CD4-positive, CD25-positive, alpha-beta regulatory T cell (primary cell): ENCODE measurements around the gene PPFIBP2. TPM values are rescaled to one million over a fixed set of nuclear protein-coding genes. Genes with fewer than 3 reads are reported as not detected.

ENCODE experiments used
- ATAC-seq, 2 donors: fragments of 150-1000 bp; cut with Tn5 transposase; one replicate each; pipeline ENCODE4 v1.10.0; 2021; ENCODE audit warnings: low read depth in 2 of 2, moderate number of reproducible peaks in 2 of 2, moderate library complexity in 1 of 2
- DNase-seq, 3 donors: peaks; one replicate each; pipeline versions ENCODE4 v3.0.0 to v3.0.0-alpha.2; 2012 to 2022; ENCODE audit warnings: mixed read lengths in 1 of 3
- H3K27ac ChIP-seq: one replicate; pipeline ENCODE4 v1.7.0; 2013; ENCODE audit warnings: mild to moderate bottlenecking, low read length; ENCODE audit not compliant: insufficient read depth, poor library complexity, severe bottlenecking
- H3K27me3 ChIP-seq: one replicate; pipeline ENCODE4 v1.7.0; 2013; ENCODE audit warnings: low read length; ENCODE audit not compliant: control insufficient read depth, insufficient read depth
- H3K36me3 ChIP-seq: one replicate; pipeline ENCODE4 v1.7.0; 2013; ENCODE audit warnings: mild to moderate bottlenecking, low read length, moderate library complexity; ENCODE audit not compliant: control insufficient read depth, insufficient read depth
- H3K4me1 ChIP-seq: 2 replicates; pipeline ENCODE4 v1.7.0; 2013; ENCODE audit warnings: mild to moderate bottlenecking, low read length; ENCODE audit not compliant: insufficient read depth, control insufficient read depth, poor library complexity, severe bottlenecking
- H3K4me3 ChIP-seq: one replicate; pipeline ENCODE4 v1.7.0; 2013; ENCODE audit warnings: low read depth, mild to moderate bottlenecking, low read length, moderate library complexity
- H3K9me3 ChIP-seq, 2 experiments: 1 replicate in 1 of 2; 2 replicates in 1 of 2; pipeline ENCODE4 v1.7.0; 2013; ENCODE audit warnings: low read length in 2 of 2, mild to moderate bottlenecking in 1 of 2, moderate library complexity in 1 of 2; ENCODE audit not compliant: control insufficient read depth in 2 of 2
- H3K27ac Mint-ChIP-seq, 3 donors: one replicate each; pipeline ENCODE4 v1.8.0; 2020 to 2022; ENCODE audit warnings: mild to moderate bottlenecking in 3 of 3, mixed read lengths in 3 of 3, moderate library complexity in 2 of 3
- H3K27me3 Mint-ChIP-seq: one replicate; pipeline ENCODE4 v1.8.0; 2022; ENCODE audit warnings: mild to moderate bottlenecking, mixed read lengths
- H3K36me3 Mint-ChIP-seq: one replicate; pipeline ENCODE4 v1.8.0; 2020; ENCODE audit warnings: mixed read lengths
- H3K4me1 Mint-ChIP-seq, 4 donors: one replicate each; pipeline ENCODE4 v1.8.0; 2020 to 2022; ENCODE audit warnings: mixed read lengths in 4 of 4, mild to moderate bottlenecking in 1 of 4
- H3K4me3 Mint-ChIP-seq, 4 donors: one replicate each; pipeline ENCODE4 v1.8.0; 2020 to 2022; ENCODE audit warnings: mild to moderate bottlenecking in 4 of 4, mixed read lengths in 4 of 4, moderate library complexity in 3 of 4
- H3K9me3 Mint-ChIP-seq, 7 donors: one replicate each; pipeline ENCODE4 v1.8.0; 2020 to 2022; ENCODE audit warnings: mixed read lengths in 7 of 7, mild to moderate bottlenecking in 3 of 7, moderate library complexity in 2 of 7
- polyA plus RNA-seq, 4 donors: library from polyadenylated mRNA; unstranded; fragments of 300-500 nt; fragmentation: Illumina TruSeq; gene quantifications; one replicate each; pipeline ENCODE4 v1.2.3, GENCODE V29; 2021
- total RNA-seq: library from RNA; stranded (reverse); gene quantifications from one replicate; pipeline ENCODE4 v1.2.3, GENCODE V29; 2022

PPFIBP2 gene
- total and polyA plus RNA-seq, 5 donors from 2014 or later = 0.47 to 10.6 (median 4.2) TPM

GRCh38 chr11:7636350-7636749 is 122.6 kb downstream of the PPFIBP2 start:
- H3K27me3 ChIP-seq = no peaks in the 10 kb centered on the region
- ATAC-seq (no peak), DNase-seq (no peak)
- Mint-ChIP-seq H3K27ac (no peak overlapping the region), H3K4me3 (no peak overlapping the region), H3K4me1 (no peaks in the 10 kb centered on the region), H3K27me3 (no peaks in the 10 kb centered on the region), H3K9me3 (no peaks in the 10 kb centered on the region), H3K36me3 (peaks cover 47% of the 10 kb centered on the region)
- H3K4me1 ChIP-seq = no peaks in the 10 kb centered on the region
- H3K9me3 ChIP-seq = no peaks in the 10 kb centered on the region
- peaks cover 2% of the 10 kb centered on the region for H3K36me3 ChIP-seq
- H3K4me3 ChIP-seq = no peak overlapping the region
- no peak overlapping the region for H3K27ac ChIP-seq

- DNase-seq = no peak
- H3K4me3 ChIP-seq = no peak overlapping the region
- H3K27me3 ChIP-seq = no peaks in the 10 kb centered on the region
- Mint-ChIP-seq H3K27ac (no peak overlapping the region), H3K4me1 (no peaks in the 10 kb centered on the region), H3K9me3 (no peaks in the 10 kb centered on the region), H3K36me3 (peaks cover 42% of the 10 kb centered on the region), H3K4me3 (no peak overlapping the region), H3K27me3 (no peaks in the 10 kb centered on the region)
- ATAC-seq = no peak
- peaks cover 2% of the 10 kb centered on the region for H3K36me3 ChIP-seq
- no peak overlapping the region for H3K27ac ChIP-seq
- H3K9me3 ChIP-seq = no peaks in the 10 kb centered on the region
- no peaks in the 10 kb centered on the region for H3K4me1 ChIP-seq
Measured at GRCh38 chr11:7637447-7638157, 123.8 kb downstream of the PPFIBP2 start.

- no peak for ATAC-seq
- Histone ChIP-seq H3K36me3 (no peaks in the 10 kb centered on the region), H3K27me3 (no peaks in the 10 kb centered on the region), H3K27ac (no peak overlapping the region), H3K4me1 (no peaks in the 10 kb centered on the region), H3K4me3 (no peak overlapping the region), H3K9me3 (no peaks in the 10 kb centered on the region)
- peaks cover 42% of the 10 kb centered on the region for H3K36me3 Mint-ChIP-seq
- DNase-seq = no peak
- no peak overlapping the region for H3K4me3 Mint-ChIP-seq
- H3K27me3 Mint-ChIP-seq = no peaks in the 10 kb centered on the region
- H3K9me3 Mint-ChIP-seq = no peaks in the 10 kb centered on the region
- no peak overlapping the region for H3K27ac Mint-ChIP-seq
- H3K4me1 Mint-ChIP-seq = no peaks in the 10 kb centered on the region
Measured at GRCh38 chr11:7638710-7639642, 125.2 kb downstream of the PPFIBP2 start.

- H3K27me3 Mint-ChIP-seq = no peaks in the 10 kb centered on the region
- no peaks in the 10 kb centered on the region for H3K36me3 ChIP-seq
- peaks cover 38% of the 10 kb centered on the region for H3K36me3 Mint-ChIP-seq
- no peak overlapping the region for H3K4me3 Mint-ChIP-seq
- H3K27ac Mint-ChIP-seq = no peak overlapping the region
- ATAC-seq (no peak), DNase-seq (no peak)
- H3K9me3 ChIP-seq = no peaks in the 10 kb centered on the region
- H3K27me3 ChIP-seq = no peaks in the 10 kb centered on the region
- H3K4me3 ChIP-seq = no peak overlapping the region
- H3K4me1 ChIP-seq = no peaks in the 10 kb centered on the region
- no peaks in the 10 kb centered on the region for H3K4me1 Mint-ChIP-seq
- H3K27ac ChIP-seq = no peak overlapping the region
- H3K9me3 Mint-ChIP-seq = no peaks in the 10 kb centered on the region
Measured at GRCh38 chr11:7639643-7640025, 125.8 kb downstream of the PPFIBP2 start.

- H3K4me1 ChIP-seq = no peaks in the 10 kb centered on the region
- H3K9me3 Mint-ChIP-seq = no peaks in the 10 kb centered on the region
- peaks cover 30% of the 10 kb centered on the region for H3K36me3 Mint-ChIP-seq
- no peaks in the 10 kb centered on the region for H3K4me1 Mint-ChIP-seq
- no peak overlapping the region for H3K27ac ChIP-seq
- H3K27me3 Mint-ChIP-seq = no peaks in the 10 kb centered on the region
- no peak overlapping the region for H3K4me3 ChIP-seq
- no peak overlapping the region for H3K27ac Mint-ChIP-seq
- no peaks in the 10 kb centered on the region for H3K9me3 ChIP-seq
- no peak overlapping the region for H3K4me3 Mint-ChIP-seq
- H3K27me3 ChIP-seq = no peaks in the 10 kb centered on the region
- ATAC-seq (no peak), DNase-seq (no peak)
- H3K36me3 ChIP-seq = no peaks in the 10 kb centered on the region
Measured at GRCh38 chr11:7640816-7641215, 127.0 kb downstream of the PPFIBP2 start.

GRCh38 chr11:7642747-7643146 is 128.9 kb downstream of the PPFIBP2 start:
- Histone ChIP-seq H3K36me3 (no peaks in the 10 kb centered on the region), H3K27ac (no peak overlapping the region), H3K9me3 (no peaks in the 10 kb centered on the region), H3K4me3 (no peak overlapping the region), H3K27me3 (no peaks in the 10 kb centered on the region), H3K4me1 (no peaks in the 10 kb centered on the region)
- ATAC-seq (no peak), DNase-seq (no peak)
- Mint-ChIP-seq H3K36me3 (peaks cover 24% of the 10 kb centered on the region), H3K4me3 (peak overlapping the region in 1 of 4 donors; percentile 8), H3K27ac (no peak overlapping the region), H3K27me3 (no peaks in the 10 kb centered on the region), H3K9me3 (no peaks in the 10 kb centered on the region), H3K4me1 (no peaks in the 10 kb centered on the region)

- Histone ChIP-seq H3K27me3 (no peaks in the 10 kb centered on the region), H3K4me3 (no peak overlapping the region), H3K27ac (no peak overlapping the region), H3K9me3 (no peaks in the 10 kb centered on the region), H3K36me3 (no peaks in the 10 kb centered on the region), H3K4me1 (no peaks in the 10 kb centered on the region)
- Mint-ChIP-seq H3K9me3 (no peaks in the 10 kb centered on the region), H3K36me3 (peaks cover 24% of the 10 kb centered on the region), H3K4me1 (no peaks in the 10 kb centered on the region), H3K27ac (no peak overlapping the region), H3K4me3 (no peak overlapping the region), H3K27me3 (no peaks in the 10 kb centered on the region)
- ATAC-seq (no peak), DNase-seq (no peak)
Measured at GRCh38 chr11:7643314-7643713, 129.5 kb downstream of the PPFIBP2 start.
